Immature natural killer cell (primary cell): ENCODE data around the gene NAT9. TPM values are rescaled to one million over a fixed set of nuclear protein-coding genes. Genes with fewer than 3 reads are reported as not detected.

Experiments
- DNase-seq, 3 donors: peaks; one replicate each; pipeline ENCODE4 v3.0.0; 2022; ENCODE audit warnings: mixed read lengths in 1 of 3
- H3K27ac Mint-ChIP-seq, 6 donors: one replicate each; pipeline ENCODE4 v1.8.0; 2020; ENCODE audit warnings: mixed read lengths in 6 of 6, mild to moderate bottlenecking in 5 of 6, inconsistent platforms in 4 of 6, moderate library complexity in 3 of 6
- H3K27me3 Mint-ChIP-seq, 3 donors: one replicate each; pipeline ENCODE4 v1.8.0; 2020 to 2021; ENCODE audit warnings: low read depth in 3 of 3, mild to moderate bottlenecking in 3 of 3, mixed read lengths in 3 of 3, moderate library complexity in 3 of 3, inconsistent platforms in 1 of 3
- H3K36me3 Mint-ChIP-seq, 3 donors: one replicate each; pipeline ENCODE4 v1.8.0; 2020; ENCODE audit warnings: mixed read lengths in 3 of 3, inconsistent platforms in 2 of 3, mild to moderate bottlenecking in 2 of 3
- H3K4me1 Mint-ChIP-seq, 2 donors: one replicate each; pipeline ENCODE4 v1.8.0; 2020; ENCODE audit warnings: inconsistent platforms in 2 of 2, mild to moderate bottlenecking in 2 of 2, mixed read lengths in 2 of 2, moderate library complexity in 1 of 2
- H3K4me3 Mint-ChIP-seq, 5 donors: one replicate each; pipeline ENCODE4 v1.8.0; 2020; ENCODE audit warnings: mild to moderate bottlenecking in 5 of 5, mixed read lengths in 5 of 5, inconsistent platforms in 3 of 5, moderate library complexity in 3 of 5
- H3K9me3 Mint-ChIP-seq, 6 donors: one replicate each; pipeline ENCODE4 v1.8.0; 2020; ENCODE audit warnings: mild to moderate bottlenecking in 6 of 6, mixed read lengths in 6 of 6, inconsistent platforms in 4 of 6, moderate library complexity in 3 of 6
- polyA plus RNA-seq, 3 donors: library from polyadenylated mRNA; unstranded; fragments of 300-500 nt; fragmentation: Illumina TruSeq; gene quantifications; one replicate each; pipeline ENCODE4 v1.2.3, GENCODE V29; 2021

Gene NAT9
- polyA plus RNA-seq, 3 donors from 2014 or later = 4.3 to 11.2 (median 6.3) TPM

GRCh38 chr17:74729368-74729767, 46.8 kb downstream of the NAT9 start:
- H3K4me3 Mint-ChIP-seq = peak overlapping the region in 3 of 5 donors; percentile 22 to 67 (median 26)
- H3K4me1 Mint-ChIP-seq = peaks cover 0 to 2% of the 10 kb centered on the region in 2 donors
- no peaks in the 10 kb centered on the region for H3K36me3 Mint-ChIP-seq
- H3K27ac Mint-ChIP-seq = peak overlapping the region in 2 of 6 donors; percentile 67 to 89
- DNase-seq = no peak
- H3K27me3 Mint-ChIP-seq = peaks cover 7 to 14% (median 12%) of the 10 kb centered on the region in 3 donors
- H3K9me3 Mint-ChIP-seq = peaks cover 0 to 2% (median 0%) of the 10 kb centered on the region in 6 donors

- Mint-ChIP-seq H3K9me3 (no peaks in the 10 kb centered on the region), H3K4me3 (no peak overlapping the region), H3K36me3 (no peaks in the 10 kb centered on the region), H3K27me3 (peaks cover 10 to 14% (median 12%) of the 10 kb centered on the region in 3 donors), H3K27ac (no peak overlapping the region), H3K4me1 (peaks cover 5 to 9% of the 10 kb centered on the region in 2 donors)
- DNase-seq = no peak
Observed at GRCh38 chr17:74728702-74729075, 47.5 kb downstream of the NAT9 start.

- H3K36me3 Mint-ChIP-seq = no peaks in the 10 kb centered on the region
- peaks cover 10 to 14% (median 12%) of the 10 kb centered on the region in 3 donors for H3K27me3 Mint-ChIP-seq
- no peak for DNase-seq
- no peak overlapping the region for H3K27ac Mint-ChIP-seq
- no peaks in the 10 kb centered on the region for H3K9me3 Mint-ChIP-seq
- H3K4me1 Mint-ChIP-seq = peaks cover 5 to 10% of the 10 kb centered on the region in 2 donors
- H3K4me3 Mint-ChIP-seq = no peak overlapping the region
Observed at GRCh38 chr17:74728033-74728701, 48.0 kb downstream of the NAT9 start.

GRCh38 chr17:74725111-74725510, 51.0 kb downstream of the NAT9 start:
- Mint-ChIP-seq H3K36me3 (no peaks in the 10 kb centered on the region), H3K4me1 (peaks cover 12 to 23% of the 10 kb centered on the region in 2 donors), H3K27me3 (peaks cover 3 to 6% (median 5%) of the 10 kb centered on the region in 3 donors), H3K4me3 (no peak overlapping the region), H3K9me3 (no peaks in the 10 kb centered on the region), H3K27ac (no peak overlapping the region)
- no peak for DNase-seq

- Mint-ChIP-seq H3K9me3 (no peaks in the 10 kb centered on the region), H3K27ac (no peak overlapping the region), H3K4me3 (peak overlapping the region in 2 of 5 donors; percentile 10 to 17), H3K27me3 (peaks cover 3 to 5% (median 5%) of the 10 kb centered on the region in 3 donors), H3K36me3 (no peaks in the 10 kb centered on the region), H3K4me1 (peaks cover 12 to 30% of the 10 kb centered on the region in 2 donors)
- no peak for DNase-seq
Observed at GRCh38 chr17:74723891-74724290, 52.3 kb downstream of the NAT9 start.

- H3K4me1 Mint-ChIP-seq = peaks cover 12 to 30% of the 10 kb centered on the region in 2 donors
- H3K36me3 Mint-ChIP-seq = no peaks in the 10 kb centered on the region
- H3K4me3 Mint-ChIP-seq = no peak overlapping the region
- DNase-seq = no peak
- peaks cover 3 to 5% (median 5%) of the 10 kb centered on the region in 3 donors for H3K27me3 Mint-ChIP-seq
- H3K9me3 Mint-ChIP-seq = no peaks in the 10 kb centered on the region
- peak overlapping the region in 1 of 6 donors; percentile 18 for H3K27ac Mint-ChIP-seq
Observed at GRCh38 chr17:74722782-74723181, 53.4 kb downstream of the NAT9 start.

Other genes with a start within 250 kb of the NAT9 start
- gene CD300LB, start 244.9 kb downstream of the NAT9 start, polyA plus RNA-seq = 1 to 10 TPM; 4.2 to 6.3 (median 5.5) TPM
- 10 to 100 TPM; 14.4 to 37.4 (median 21.2) TPM for gene CD300C, start 230.2 kb downstream of the NAT9 start, polyA plus RNA-seq
- gene CD300H, start 208.8 kb downstream of the NAT9 start, polyA plus RNA-seq = 1 to 10 TPM in 2 of 3 donors, not detected in 1; 3.2 to 6.4 TPM
- not detected for gene CD300LD, start 184.1 kb downstream of the NAT9 start, polyA plus RNA-seq
- gene CD300E, start 152.6 kb downstream of the NAT9 start, polyA plus RNA-seq = under 1 TPM in 2 of 3 donors, not detected in 1; 0.28 to 0.79 TPM
- gene CD300LF, start 63.4 kb downstream of the NAT9 start, polyA plus RNA-seq = 1 to 10 TPM; 1.9 to 4.2 (median 2.0) TPM
- gene RAB37, start 39.1 kb downstream of the NAT9 start, polyA plus RNA-seq = 100 to 1,000 TPM; 208 to 218 (median 212) TPM
- 1,000 to 10,000 TPM in 1 of 3 donors, 100 to 1,000 TPM in 2; 566 to 1,121 (median 751) TPM for gene NHERF1, start 27.7 kb downstream of the NAT9 start, polyA plus RNA-seq
- under 1 TPM in 1 of 3 donors, not detected in 2; 0.66 TPM for gene GRIN2C, start 83.5 kb upstream of the NAT9 start, polyA plus RNA-seq
- 10 to 100 TPM in 1 of 3 donors, 1 to 10 TPM in 2; 3.9 to 10.3 (median 8.0) TPM for gene FDXR, start 96.6 kb upstream of the NAT9 start, polyA plus RNA-seq
- not detected for gene FADS6, start 117.3 kb upstream of the NAT9 start, polyA plus RNA-seq
- not detected for gene USH1G, start 146.9 kb upstream of the NAT9 start, polyA plus RNA-seq
- not detected for gene OTOP2, start 147.9 kb upstream of the NAT9 start, polyA plus RNA-seq
- not detected for gene OTOP3, start 159.6 kb upstream of the NAT9 start, polyA plus RNA-seq
- gene HID1, start 196.4 kb upstream of the NAT9 start, polyA plus RNA-seq = under 1 TPM in 2 of 3 donors, not detected in 1; 0.34 to 0.94 TPM
- not detected for gene CDR2L, start 211.3 kb upstream of the NAT9 start, polyA plus RNA-seq
- 10 to 100 TPM; 32.4 to 52.3 (median 47.1) TPM for gene MRPL58, start 236.3 kb upstream of the NAT9 start, polyA plus RNA-seq